ENCODE results near the gene PHF21A.

DNA sequence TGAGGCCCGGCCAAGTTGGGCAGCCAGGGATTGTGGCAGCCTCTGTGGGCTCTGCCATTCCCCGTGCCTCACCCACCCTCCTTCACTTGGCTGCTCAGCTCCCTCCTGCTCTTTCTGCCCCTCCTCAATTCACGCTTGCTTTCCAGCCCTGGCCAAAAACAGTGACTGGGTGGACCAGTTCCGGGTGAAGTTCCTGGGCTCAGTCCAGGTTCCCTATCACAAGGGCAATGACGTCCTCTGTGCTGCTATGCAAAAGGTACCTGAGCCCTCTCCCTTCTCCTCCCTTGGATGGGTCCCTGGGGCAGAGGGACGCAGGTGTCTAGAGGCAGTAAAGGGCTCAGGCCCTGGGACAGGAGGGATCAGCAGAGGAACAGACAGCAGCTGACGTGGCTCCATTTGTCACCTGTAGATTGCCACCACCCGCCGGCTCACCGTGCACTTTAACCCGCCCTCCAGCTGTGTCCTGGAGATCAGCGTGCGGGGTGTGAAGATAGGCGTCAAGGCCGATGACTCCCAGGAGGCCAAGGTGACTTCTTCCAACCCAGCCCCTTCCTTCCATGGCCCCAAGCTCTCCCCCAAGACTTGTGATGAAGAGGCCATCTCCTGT lies 216.8 kb downstream of the PHF21A start:
- TF ChIP-seq, protein P1, sequence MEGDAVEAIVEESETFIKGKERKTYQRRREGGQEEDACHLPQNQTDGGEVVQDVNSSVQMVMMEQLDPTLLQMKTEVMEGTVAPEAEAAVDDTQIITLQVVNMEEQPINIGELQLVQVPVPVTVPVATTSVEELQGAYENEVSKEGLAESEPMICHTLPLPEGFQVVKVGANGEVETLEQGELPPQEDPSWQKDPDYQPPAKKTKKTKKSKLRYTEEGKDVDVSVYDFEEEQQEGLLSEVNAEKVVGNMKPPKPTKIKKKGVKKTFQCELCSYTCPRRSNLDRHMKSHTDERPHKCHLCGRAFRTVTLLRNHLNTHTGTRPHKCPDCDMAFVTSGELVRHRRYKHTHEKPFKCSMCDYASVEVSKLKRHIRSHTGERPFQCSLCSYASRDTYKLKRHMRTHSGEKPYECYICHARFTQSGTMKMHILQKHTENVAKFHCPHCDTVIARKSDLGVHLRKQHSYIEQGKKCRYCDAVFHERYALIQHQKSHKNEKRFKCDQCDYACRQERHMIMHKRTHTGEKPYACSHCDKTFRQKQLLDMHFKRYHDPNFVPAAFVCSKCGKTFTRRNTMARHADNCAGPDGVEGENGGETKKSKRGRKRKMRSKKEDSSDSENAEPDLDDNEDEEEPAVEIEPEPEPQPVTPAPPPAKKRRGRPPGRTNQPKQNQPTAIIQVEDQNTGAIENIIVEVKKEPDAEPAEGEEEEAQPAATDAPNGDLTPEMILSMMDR (optimal IDR thresholded peaks at IDR 0.05 in 1 of 3, IDR thresholded peaks at IDR 0.05 in 1 of 3, conservative IDR thresholded peaks at IDR 0.05 in 1 of 3; ENCODE audit: extremely low read depth in 1 of 3, insufficient read depth in 2 of 3, low read length in 3 of 3) = no peak
- TF ChIP-seq EZH2 (IDR thresholded peaks at IDR 0.05; ENCODE audit: low read length) = no peak

Data from keratinocyte (primary cell).